ENCODE results near the gene STAG1.
"Not testable (repeated sequence)": the region's sequence is repeated elsewhere in the genome, so short reads cannot be mapped to it uniquely, and the experiment has no call there.

Gene STAG1

GRCh38 chr3:136490646-136491405, 261.4 kb downstream of the STAG1 start:
- DNase-seq = no peak

GRCh38 chr3:136485777-136486176, 266.4 kb downstream of the STAG1 start:
- no peak for DNase-seq

GRCh38 chr3:136476280-136476679, 275.9 kb downstream of the STAG1 start:
- DNase-seq = no peak

GRCh38 chr3:136474876-136475275, 277.3 kb downstream of the STAG1 start:
- not testable (repeated sequence) for DNase-seq

GRCh38 chr3:136473716-136474326, 278.4 kb downstream of the STAG1 start:
- no peak for DNase-seq

GRCh38 chr3:136465296-136465695, 286.9 kb downstream of the STAG1 start:
- DNase-seq = no peak

GRCh38 chr3:136464502-136464901, 287.7 kb downstream of the STAG1 start:
- DNase-seq = no peak

- DNase-seq = no peak
These were observed 289.0 kb downstream of the STAG1 start for GRCh38 chr3:136463170-136463569.

- no peak for DNase-seq
These were observed 294.4 kb downstream of the STAG1 start for GRCh38 chr3:136457793-136458192.

- no peak for DNase-seq
These were observed 296.0 kb downstream of the STAG1 start for GRCh38 chr3:136456196-136456595.

- no peak for DNase-seq
These were observed 307.6 kb downstream of the STAG1 start for GRCh38 chr3:136444581-136444980.

GRCh38 chr3:136437043-136437442, 315.1 kb downstream of the STAG1 start:
- peak; percentile 18 for DNase-seq

- DNase-seq = peak; percentile 4
These were observed 317.7 kb downstream of the STAG1 start for GRCh38 chr3:136434429-136434828.

GRCh38 chr3:136432685-136433084, 319.5 kb downstream of the STAG1 start:
- no peak for DNase-seq

- peak; percentile 4 for DNase-seq
These were observed 324.0 kb downstream of the STAG1 start for GRCh38 chr3:136428167-136428566.

GRCh38 chr3:136427236-136427635, 324.9 kb downstream of the STAG1 start:
- DNase-seq = no peak

- DNase-seq = peak; percentile 8
These were observed 337.7 kb downstream of the STAG1 start for GRCh38 chr3:136414476-136414875.

- DNase-seq = no peak
These were observed 339.9 kb downstream of the STAG1 start for GRCh38 chr3:136412307-136412706.

GRCh38 chr3:136409549-136409948, 342.6 kb downstream of the STAG1 start:
- DNase-seq = no peak

- DNase-seq = no peak
These were observed 348.1 kb downstream of the STAG1 start for GRCh38 chr3:136404056-136404455.

GRCh38 chr3:136396916-136397315, 355.3 kb downstream of the STAG1 start:
- no peak for DNase-seq

GRCh38 chr3:136390574-136390973, 361.6 kb downstream of the STAG1 start:
- DNase-seq = no peak

- DNase-seq = no peak
These were observed 365.1 kb downstream of the STAG1 start for GRCh38 chr3:136387031-136387430.

- no peak for DNase-seq
These were observed 366.7 kb downstream of the STAG1 start for GRCh38 chr3:136385457-136385856.

- no peak for DNase-seq
These were observed 371.1 kb downstream of the STAG1 start for GRCh38 chr3:136381051-136381450.
